ENCODE data around the gene ARHGEF28. TPM values are rescaled to one million over a fixed set of nuclear protein-coding genes. Genes with fewer than 3 reads are reported as not detected.

Gene ARHGEF28
- total RNA-seq, 2 experiments from 2014 or later, result not detected

GRCh38 chr5:73698011-73698410 is 72.0 kb downstream of the ARHGEF28 start:
- Mint-ChIP-seq H3K27me3 (peaks cover 20% of the 10 kb centered on the region), H3K4me3 (no peak overlapping the region), H3K9me3 (no peaks in the 10 kb centered on the region), H3K36me3 (ENCODE audit: low read depth) (no peaks in the 10 kb centered on the region), H3K4me1 (peaks cover 10% of the 10 kb centered on the region), H3K27ac (no peak overlapping the region)
- POLR2A ChIA-PET, result no interaction called here
- DNase-seq, result no peak
- CTCF ChIA-PET, result no interaction called here

- CTCF ChIA-PET, result no interaction called here
- Mint-ChIP-seq H3K4me1 (no peaks in the 10 kb centered on the region), H3K9me3 (no peaks in the 10 kb centered on the region), H3K4me3 (no peak overlapping the region), H3K36me3 (ENCODE audit: low read depth) (no peaks in the 10 kb centered on the region), H3K27me3 (peaks cover 23% of the 10 kb centered on the region), H3K27ac (no peak overlapping the region)
- POLR2A ChIA-PET, result no interaction called here
- DNase-seq, result no peak
Observed at GRCh38 chr5:73701566-73701965, 75.6 kb downstream of the ARHGEF28 start.

DNA sequence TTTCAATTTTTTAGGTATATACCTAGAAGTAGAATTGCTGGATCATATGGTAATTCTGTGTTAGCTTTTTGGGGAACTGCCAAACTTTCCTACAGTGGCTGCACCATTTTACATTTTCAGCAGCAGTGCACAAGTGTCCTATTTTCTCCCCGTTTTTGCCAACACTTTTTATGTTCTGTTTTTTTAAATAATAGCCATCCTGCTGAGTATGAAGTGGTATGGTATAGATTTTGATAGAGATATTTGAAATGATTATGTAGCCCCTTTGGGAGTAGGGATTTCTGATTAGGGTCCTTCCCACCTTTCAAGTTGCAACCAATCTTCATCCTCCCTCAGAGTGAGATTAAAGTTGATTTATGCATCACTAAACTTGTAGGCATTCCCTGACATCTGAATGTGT is 76.5 kb downstream of the ARHGEF28 start:
- DNase-seq, result no peak
- ChIA-PET CTCF (interaction anchor here (0.6 kb wide), 1 partner anchor 694 kb away, joined by 4 read pairs; no protein-coding TSS in a partner anchor), POLR2A (no interaction called here)
- no peaks in the 10 kb centered on the region for H3K9me3 Mint-ChIP-seq
- no peak overlapping the region for H3K27ac Mint-ChIP-seq
- no peaks in the 10 kb centered on the region for H3K36me3 Mint-ChIP-seq (ENCODE audit: low read depth)
- H3K4me1 Mint-ChIP-seq, result no peaks in the 10 kb centered on the region
- peaks cover 21% of the 10 kb centered on the region for H3K27me3 Mint-ChIP-seq
- no peak overlapping the region for H3K4me3 Mint-ChIP-seq

GRCh38 chr5:73702951-73703350 is 77.0 kb downstream of the ARHGEF28 start:
- Mint-ChIP-seq H3K4me3 (no peak overlapping the region), H3K27ac (no peak overlapping the region), H3K4me1 (no peaks in the 10 kb centered on the region), H3K36me3 (ENCODE audit: low read depth) (no peaks in the 10 kb centered on the region), H3K9me3 (no peaks in the 10 kb centered on the region), H3K27me3 (peaks cover 21% of the 10 kb centered on the region)
- CTCF ChIA-PET, result no interaction called here
- no peak for DNase-seq
- POLR2A ChIA-PET, result no interaction called here

DNA sequence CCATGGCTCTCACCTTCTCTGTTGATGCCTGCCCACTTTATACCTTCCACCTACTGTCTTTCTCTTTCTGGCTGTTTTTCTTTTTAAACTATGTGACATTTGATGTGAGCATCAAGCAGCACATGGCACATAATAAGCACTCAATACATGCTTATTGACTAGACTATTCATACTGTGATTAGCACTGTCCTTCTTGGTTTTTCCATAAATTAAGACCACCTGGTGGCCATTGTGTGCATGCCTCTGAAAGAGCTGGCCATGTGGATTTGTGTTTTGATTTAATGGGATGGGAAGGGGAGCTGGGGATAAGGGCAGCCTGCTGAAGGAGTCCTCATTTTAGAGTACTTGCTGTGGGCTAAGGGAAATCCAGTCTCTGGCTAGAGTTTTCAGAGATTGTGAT is 79.4 kb downstream of the ARHGEF28 start:
- H3K4me1 Mint-ChIP-seq, result no peaks in the 10 kb centered on the region
- CTCF ChIA-PET, result no interaction called here
- no peaks in the 10 kb centered on the region for H3K36me3 Mint-ChIP-seq (ENCODE audit: low read depth)
- no peaks in the 10 kb centered on the region for H3K9me3 Mint-ChIP-seq
- POLR2A ChIA-PET, result no interaction called here
- H3K27ac Mint-ChIP-seq, result no peak overlapping the region
- DNase-seq, result no peak
- H3K4me3 Mint-ChIP-seq, result no peak overlapping the region
- peaks cover 17% of the 10 kb centered on the region for H3K27me3 Mint-ChIP-seq

GRCh38 chr5:73706963-73707362 is 81.0 kb downstream of the ARHGEF28 start:
- CTCF ChIA-PET, result no interaction called here
- Mint-ChIP-seq H3K4me3 (no peak overlapping the region), H3K9me3 (no peaks in the 10 kb centered on the region), H3K36me3 (ENCODE audit: low read depth) (no peaks in the 10 kb centered on the region), H3K27ac (no peak overlapping the region), H3K4me1 (no peaks in the 10 kb centered on the region), H3K27me3 (peaks cover 11% of the 10 kb centered on the region)
- DNase-seq, result no peak
- POLR2A ChIA-PET, result no interaction called here

GRCh38 chr5:73709536-73710129 is 83.6 kb downstream of the ARHGEF28 start:
- Mint-ChIP-seq H3K4me3 (no peak overlapping the region), H3K36me3 (ENCODE audit: low read depth) (no peaks in the 10 kb centered on the region), H3K27me3 (peaks cover 25% of the 10 kb centered on the region), H3K9me3 (no peaks in the 10 kb centered on the region), H3K4me1 (no peaks in the 10 kb centered on the region), H3K27ac (no peak overlapping the region)
- DNase-seq, result no peak
- ChIA-PET POLR2A (no interaction called here), CTCF (no interaction called here)

DNA sequence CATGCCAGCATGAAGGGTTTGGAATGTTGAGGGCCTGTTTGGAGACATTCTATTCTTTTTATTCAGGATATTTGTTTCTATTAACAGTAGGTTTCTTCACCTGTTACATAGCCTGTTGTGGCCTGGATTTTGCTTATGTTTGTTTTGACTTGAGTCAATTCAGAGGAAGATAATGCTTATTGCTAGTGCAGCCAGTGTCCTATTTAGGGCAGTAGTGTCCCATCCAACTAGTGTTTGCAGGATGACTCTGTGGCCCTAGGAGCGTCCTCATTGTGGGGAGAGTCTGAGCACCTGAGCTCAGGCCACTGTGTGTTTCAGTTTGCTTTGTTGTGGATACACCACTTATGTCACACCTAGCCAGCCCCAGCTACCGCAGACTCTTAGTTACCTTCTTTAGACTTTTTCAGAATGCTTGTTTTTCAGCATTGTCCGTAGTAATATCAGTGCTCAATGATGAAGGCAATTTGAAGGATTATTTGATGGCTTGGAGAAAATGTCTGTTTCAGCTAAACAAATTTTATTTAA is 90.3 kb downstream of the ARHGEF28 start:
- H3K27me3 Mint-ChIP-seq, result peaks cover 23% of the 10 kb centered on the region
- H3K27ac Mint-ChIP-seq, result no peak overlapping the region
- H3K4me3 Mint-ChIP-seq, result no peak overlapping the region
- ChIA-PET POLR2A (no interaction called here), CTCF (interaction anchor here (0.6 kb wide), 1 partner anchor 945 kb away, joined by 4 read pairs; no protein-coding TSS in a partner anchor)
- no peak for DNase-seq
- H3K36me3 Mint-ChIP-seq (ENCODE audit: low read depth), result no peaks in the 10 kb centered on the region
- no peaks in the 10 kb centered on the region for H3K4me1 Mint-ChIP-seq
- no peaks in the 10 kb centered on the region for H3K9me3 Mint-ChIP-seq

DNA sequence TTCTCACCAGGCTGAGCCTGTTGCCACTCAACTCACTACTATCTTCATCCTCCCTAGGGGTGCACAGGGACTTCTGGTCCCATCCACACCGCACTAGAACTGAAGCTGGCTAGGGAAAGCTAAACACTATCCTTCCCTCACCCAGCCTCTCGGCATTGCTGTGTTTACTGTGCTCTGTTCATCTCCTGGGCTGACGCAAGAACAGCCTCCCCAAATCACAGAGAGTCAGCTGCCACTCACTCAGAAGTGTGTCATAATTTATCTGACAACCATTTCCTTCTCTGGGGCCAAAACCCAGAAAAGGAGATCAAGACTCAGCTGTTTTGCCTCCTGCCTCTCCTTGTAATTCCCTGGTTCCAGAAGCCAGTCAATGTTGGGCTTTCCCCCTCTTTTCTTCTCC is 92.8 kb downstream of the ARHGEF28 start:
- Mint-ChIP-seq H3K9me3 (no peaks in the 10 kb centered on the region), H3K4me3 (no peak overlapping the region), H3K27me3 (peaks cover 12% of the 10 kb centered on the region), H3K4me1 (no peaks in the 10 kb centered on the region), H3K27ac (no peak overlapping the region), H3K36me3 (ENCODE audit: low read depth) (no peaks in the 10 kb centered on the region)
- no peak for DNase-seq
- ChIA-PET CTCF (no interaction called here), POLR2A (no interaction called here)

GRCh38 chr5:73719632-73720031 is 93.6 kb downstream of the ARHGEF28 start:
- POLR2A ChIA-PET, result no interaction called here
- H3K36me3 Mint-ChIP-seq (ENCODE audit: low read depth), result no peaks in the 10 kb centered on the region
- no peaks in the 10 kb centered on the region for H3K9me3 Mint-ChIP-seq
- no peak overlapping the region for H3K4me3 Mint-ChIP-seq
- no peak overlapping the region for H3K27ac Mint-ChIP-seq
- peaks cover 11% of the 10 kb centered on the region for H3K27me3 Mint-ChIP-seq
- CTCF ChIA-PET, result no interaction called here
- H3K4me1 Mint-ChIP-seq, result no peaks in the 10 kb centered on the region
- no peak for DNase-seq

DNA sequence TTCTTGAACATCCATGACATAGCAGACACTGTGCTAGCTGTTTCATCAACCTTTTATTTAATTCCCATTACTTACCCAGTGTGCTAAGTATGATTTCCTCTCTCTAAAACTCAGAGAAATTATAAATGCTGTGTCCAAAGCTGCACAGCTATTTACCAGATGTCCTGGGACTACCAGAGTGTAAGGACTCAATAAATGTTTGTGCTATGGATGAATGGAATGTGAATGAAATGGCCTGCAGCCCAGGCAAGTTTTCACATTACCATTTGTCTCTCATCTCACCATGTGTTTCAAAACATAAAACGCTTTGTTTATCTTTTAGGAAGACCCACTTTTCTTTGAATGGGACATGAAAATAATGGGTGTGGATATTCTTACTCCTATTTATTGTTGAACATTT is 96.2 kb downstream of the ARHGEF28 start:
- CTCF ChIA-PET, result no interaction called here

GRCh38 chr5:73726071-73726470 is 100.1 kb downstream of the ARHGEF28 start:
- H3K36me3 Mint-ChIP-seq (ENCODE audit: low read depth), result no peaks in the 10 kb centered on the region
- peaks cover 9% of the 10 kb centered on the region for H3K27me3 Mint-ChIP-seq
- H3K4me1 Mint-ChIP-seq, result no peaks in the 10 kb centered on the region
- H3K9me3 Mint-ChIP-seq, result no peaks in the 10 kb centered on the region
- H3K27ac Mint-ChIP-seq, result no peak overlapping the region
- H3K4me3 Mint-ChIP-seq, result no peak overlapping the region
- CTCF ChIA-PET, result no interaction called here
- POLR2A ChIA-PET, result no interaction called here
- DNase-seq, result no peak

More for the DNA sequence above, 96.2 kb downstream of the ARHGEF28 start:
- Mint-ChIP-seq H3K9me3 (no peaks in the 10 kb centered on the region), H3K36me3 (ENCODE audit: low read depth) (no peaks in the 10 kb centered on the region), H3K4me3 (no peak overlapping the region), H3K27ac (no peak overlapping the region), H3K4me1 (no peaks in the 10 kb centered on the region), H3K27me3 (peaks cover 11% of the 10 kb centered on the region)
- DNase-seq, result no peak
- POLR2A ChIA-PET, result no interaction called here

GRCh38 chr5:73726606-73727231 is 100.7 kb downstream of the ARHGEF28 start:
- POLR2A ChIA-PET, result no interaction called here
- no peak for DNase-seq
- Mint-ChIP-seq H3K4me1 (no peaks in the 10 kb centered on the region), H3K4me3 (no peak overlapping the region), H3K9me3 (no peaks in the 10 kb centered on the region), H3K36me3 (ENCODE audit: low read depth) (no peaks in the 10 kb centered on the region), H3K27ac (no peak overlapping the region), H3K27me3 (peaks cover 13% of the 10 kb centered on the region)
- CTCF ChIA-PET, result no interaction called here

GRCh38 chr5:73727470-73727869 is 101.5 kb downstream of the ARHGEF28 start:
- Mint-ChIP-seq H3K4me1 (no peaks in the 10 kb centered on the region), H3K36me3 (ENCODE audit: low read depth) (no peaks in the 10 kb centered on the region), H3K4me3 (no peak overlapping the region), H3K9me3 (no peaks in the 10 kb centered on the region), H3K27me3 (peaks cover 15% of the 10 kb centered on the region), H3K27ac (no peak overlapping the region)
- POLR2A ChIA-PET, result no interaction called here
- CTCF ChIA-PET, result no interaction called here
- DNase-seq, result no peak

All from activated CD4-positive, alpha-beta T cell treated with anti-CD3 and anti-CD28 coated beads, Interleukin-2, amount 10 ng/mL, durations not matched to agents 7 days and 5 days (primary cell).